ENCODE measurements around the gene KRTAP4-6. TPM values are rescaled to one million over a fixed set of nuclear protein-coding genes. Genes with fewer than 3 reads are reported as not detected.
"Not testable (repeated sequence)": the region's sequence is repeated elsewhere in the genome, so short reads cannot be mapped to it uniquely, and the experiment has no call there.

KRTAP4-6 gene
- total RNA-seq, 1 donor from 2014 or later = not detected

- intact Hi-C loops (cut with micrococcal nuclease) = no loop called here
- no peak overlapping the region for H3K27ac ChIP-seq (replicated peaks)
- no peak for TF ChIP-seq CTCF (IDR thresholded peaks at IDR 0.05; ENCODE audit: borderline replicate concordance)
Observed at GRCh38 chr17:41126412-41126811, 13.9 kb downstream of the KRTAP4-6 start.

GRCh38 chr17:41125064-41125463 is 15.3 kb downstream of the KRTAP4-6 start:
- no peaks in the 10 kb centered on the region for H3K36me3 ChIP-seq
- peaks cover 45% of the 10 kb centered on the region for H3K27me3 ChIP-seq (ENCODE audit: low read depth)
- peaks cover 9% of the 10 kb centered on the region for H3K9me3 ChIP-seq (replicated peaks)
- intact Hi-C loops (cut with micrococcal nuclease) = no loop called here
- no peaks in the 10 kb centered on the region for H3K4me1 ChIP-seq
- no peak for DNase-seq
- TF ChIP-seq CTCF (IDR thresholded peaks at IDR 0.05; ENCODE audit: borderline replicate concordance) = no peak
- no peak overlapping the region for H3K4me3 ChIP-seq
- H3K27ac ChIP-seq (replicated peaks) = no peak overlapping the region

More at GRCh38 chr17:41126412-41126811, 13.9 kb downstream of the KRTAP4-6 start:
- H3K36me3 ChIP-seq = no peaks in the 10 kb centered on the region
- H3K27me3 ChIP-seq (ENCODE audit: low read depth) = peaks cover 48% of the 10 kb centered on the region
- no peaks in the 10 kb centered on the region for H3K4me1 ChIP-seq
- no peak for DNase-seq
- H3K9me3 ChIP-seq (replicated peaks) = peaks cover 9% of the 10 kb centered on the region
- H3K4me3 ChIP-seq = no peak overlapping the region

- intact Hi-C loops (cut with micrococcal nuclease); H3K27ac ChIP-seq (replicated peaks); H3K9me3 ChIP-seq (replicated peaks); H3K4me1 ChIP-seq; H3K4me3 ChIP-seq; H3K36me3 ChIP-seq; DNase-seq: not testable (repeated sequence)
- peaks cover 54% of the 10 kb centered on the region for H3K27me3 ChIP-seq (ENCODE audit: low read depth)
Observed at GRCh38 chr17:41123991-41124371, 16.4 kb downstream of the KRTAP4-6 start, which contains the start of gene KRTAP4-12. Gene KRTAP4-12 (minus strand): TSS chr17:41124182. CDS start chr17:41124122, 60 bp downstream.

GRCh38 chr17:41123292-41123990 is 16.9 kb downstream of the KRTAP4-6 start:
- H3K36me3 ChIP-seq; DNase-seq; H3K4me1 ChIP-seq; intact Hi-C loops (cut with micrococcal nuclease); H3K4me3 ChIP-seq; H3K9me3 ChIP-seq (replicated peaks); H3K27ac ChIP-seq (replicated peaks): not testable (repeated sequence)
- H3K27me3 ChIP-seq (ENCODE audit: low read depth) = peaks cover 59% of the 10 kb centered on the region

- peaks cover 76% of the 10 kb centered on the region for H3K27me3 ChIP-seq (ENCODE audit: low read depth)
- H3K4me1 ChIP-seq = no peaks in the 10 kb centered on the region
- H3K4me3 ChIP-seq = no peak overlapping the region
- no peaks in the 10 kb centered on the region for H3K36me3 ChIP-seq
- no peak for TF ChIP-seq CTCF (IDR thresholded peaks at IDR 0.05; ENCODE audit: borderline replicate concordance)
- H3K9me3 ChIP-seq (replicated peaks) = no peaks in the 10 kb centered on the region
- no peak overlapping the region for H3K27ac ChIP-seq (replicated peaks)
- no peak for DNase-seq
- intact Hi-C loops (cut with micrococcal nuclease) = no loop called here
Observed at GRCh38 chr17:41121742-41122141, 18.6 kb downstream of the KRTAP4-6 start.

GRCh38 chr17:41119696-41120690 is 20.4 kb downstream of the KRTAP4-6 start:
- H3K9me3 ChIP-seq (replicated peaks); H3K4me1 ChIP-seq; intact Hi-C loops (cut with micrococcal nuclease); H3K4me3 ChIP-seq; H3K27ac ChIP-seq (replicated peaks); H3K36me3 ChIP-seq; DNase-seq: not testable (repeated sequence)
- peaks cover 76% of the 10 kb centered on the region for H3K27me3 ChIP-seq (ENCODE audit: low read depth)
